ENCODE measurements around the gene SYNPR. TPM values are rescaled to one million over a fixed set of nuclear protein-coding genes. Genes with fewer than 3 reads are reported as not detected.

Gene SYNPR
- polyA plus RNA-seq, 1 donor from 2014 or later, result 2.0 TPM

DNA sequence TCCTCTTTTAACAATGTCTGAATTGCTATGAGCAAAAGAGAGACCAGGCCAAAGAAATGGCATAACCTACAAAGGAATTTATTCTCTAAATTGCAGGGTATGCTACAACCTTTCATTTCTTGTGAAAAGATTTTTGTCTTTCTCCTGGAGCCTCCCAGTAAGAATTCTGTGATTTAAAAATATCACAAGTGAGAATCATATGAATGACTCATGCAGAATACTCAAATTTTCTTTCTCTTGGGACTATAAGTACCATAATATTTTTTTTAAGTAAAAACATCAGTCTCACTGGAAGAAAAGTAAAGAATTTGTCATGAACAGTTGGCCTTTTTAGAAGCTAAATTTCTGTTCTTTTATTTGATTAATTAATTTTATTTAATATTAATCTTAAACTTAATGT is 26.3 kb downstream of the SYNPR start:
- Histone ChIP-seq H3F3A (ENCODE audit: insufficient read depth, low read length, poor library complexity, severe bottlenecking) (no peaks in the 10 kb centered on the region), H3K36me3 (ENCODE audit: insufficient read depth, low read length) (no peaks in the 10 kb centered on the region), H3K9ac (ENCODE audit: low read length) (no peak overlapping the region), H3K9me2 (ENCODE audit: insufficient read depth, low read length) (no peaks in the 10 kb centered on the region), H3K27me3 (ENCODE audit: insufficient read depth, low read depth, low read length) (no peaks in the 10 kb centered on the region), H3K9me3 (ENCODE audit: low read length) (no peaks in the 10 kb centered on the region), H3K79me2 (replicated peaks; ENCODE audit: insufficient read depth, low read length) (no peaks in the 10 kb centered on the region), H3K4me3 (ENCODE audit: low read length) (no peak overlapping the region), H3K4me2 (ENCODE audit: low read length) (no peak overlapping the region), H3K27ac (ENCODE audit: low read length) (no peak overlapping the region), H2AFZ (ENCODE audit: low read depth, low read length) (no peak overlapping the region), H4K20me1 (ENCODE audit: insufficient read depth) (no peaks in the 10 kb centered on the region)
- TF ChIP-seq EZH2 (IDR thresholded peaks at IDR 0.05; ENCODE audit: borderline replicate concordance, insufficient read depth, low read length, poor library complexity, severe bottlenecking) (no peak), POLR2AphosphoS5 (IDR thresholded peaks at IDR 0.05) (no peak), SMC3 (conservative IDR thresholded peaks at IDR 0.05; ENCODE audit: poor library complexity) (no peak), EP300 (conservative IDR thresholded peaks at IDR 0.05; ENCODE audit: poor library complexity, severe bottlenecking) (no peak), RAD21 (conservative IDR thresholded peaks at IDR 0.05) (no peak), MXI1 (conservative IDR thresholded peaks at IDR 0.05; ENCODE audit: poor library complexity, severe bottlenecking) (no peak), TAF1 (IDR thresholded peaks at IDR 0.05; ENCODE audit: low read depth) (no peak)
- TF ChIP-seq, protein P1, sequence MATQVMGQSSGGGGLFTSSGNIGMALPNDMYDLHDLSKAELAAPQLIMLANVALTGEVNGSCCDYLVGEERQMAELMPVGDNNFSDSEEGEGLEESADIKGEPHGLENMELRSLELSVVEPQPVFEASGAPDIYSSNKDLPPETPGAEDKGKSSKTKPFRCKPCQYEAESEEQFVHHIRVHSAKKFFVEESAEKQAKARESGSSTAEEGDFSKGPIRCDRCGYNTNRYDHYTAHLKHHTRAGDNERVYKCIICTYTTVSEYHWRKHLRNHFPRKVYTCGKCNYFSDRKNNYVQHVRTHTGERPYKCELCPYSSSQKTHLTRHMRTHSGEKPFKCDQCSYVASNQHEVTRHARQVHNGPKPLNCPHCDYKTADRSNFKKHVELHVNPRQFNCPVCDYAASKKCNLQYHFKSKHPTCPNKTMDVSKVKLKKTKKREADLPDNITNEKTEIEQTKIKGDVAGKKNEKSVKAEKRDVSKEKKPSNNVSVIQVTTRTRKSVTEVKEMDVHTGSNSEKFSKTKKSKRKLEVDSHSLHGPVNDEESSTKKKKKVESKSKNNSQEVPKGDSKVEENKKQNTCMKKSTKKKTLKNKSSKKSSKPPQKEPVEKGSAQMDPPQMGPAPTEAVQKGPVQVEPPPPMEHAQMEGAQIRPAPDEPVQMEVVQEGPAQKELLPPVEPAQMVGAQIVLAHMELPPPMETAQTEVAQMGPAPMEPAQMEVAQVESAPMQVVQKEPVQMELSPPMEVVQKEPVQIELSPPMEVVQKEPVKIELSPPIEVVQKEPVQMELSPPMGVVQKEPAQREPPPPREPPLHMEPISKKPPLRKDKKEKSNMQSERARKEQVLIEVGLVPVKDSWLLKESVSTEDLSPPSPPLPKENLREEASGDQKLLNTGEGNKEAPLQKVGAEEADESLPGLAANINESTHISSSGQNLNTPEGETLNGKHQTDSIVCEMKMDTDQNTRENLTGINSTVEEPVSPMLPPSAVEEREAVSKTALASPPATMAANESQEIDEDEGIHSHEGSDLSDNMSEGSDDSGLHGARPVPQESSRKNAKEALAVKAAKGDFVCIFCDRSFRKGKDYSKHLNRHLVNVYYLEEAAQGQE (IDR thresholded peaks at IDR 0.05; ENCODE audit: borderline replicate concordance), result no peak
- TF ChIP-seq, protein P2, sequence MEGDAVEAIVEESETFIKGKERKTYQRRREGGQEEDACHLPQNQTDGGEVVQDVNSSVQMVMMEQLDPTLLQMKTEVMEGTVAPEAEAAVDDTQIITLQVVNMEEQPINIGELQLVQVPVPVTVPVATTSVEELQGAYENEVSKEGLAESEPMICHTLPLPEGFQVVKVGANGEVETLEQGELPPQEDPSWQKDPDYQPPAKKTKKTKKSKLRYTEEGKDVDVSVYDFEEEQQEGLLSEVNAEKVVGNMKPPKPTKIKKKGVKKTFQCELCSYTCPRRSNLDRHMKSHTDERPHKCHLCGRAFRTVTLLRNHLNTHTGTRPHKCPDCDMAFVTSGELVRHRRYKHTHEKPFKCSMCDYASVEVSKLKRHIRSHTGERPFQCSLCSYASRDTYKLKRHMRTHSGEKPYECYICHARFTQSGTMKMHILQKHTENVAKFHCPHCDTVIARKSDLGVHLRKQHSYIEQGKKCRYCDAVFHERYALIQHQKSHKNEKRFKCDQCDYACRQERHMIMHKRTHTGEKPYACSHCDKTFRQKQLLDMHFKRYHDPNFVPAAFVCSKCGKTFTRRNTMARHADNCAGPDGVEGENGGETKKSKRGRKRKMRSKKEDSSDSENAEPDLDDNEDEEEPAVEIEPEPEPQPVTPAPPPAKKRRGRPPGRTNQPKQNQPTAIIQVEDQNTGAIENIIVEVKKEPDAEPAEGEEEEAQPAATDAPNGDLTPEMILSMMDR (IDR thresholded peaks at IDR 0.05; ENCODE audit: poor library complexity, severe bottlenecking), result no peak

DNA sequence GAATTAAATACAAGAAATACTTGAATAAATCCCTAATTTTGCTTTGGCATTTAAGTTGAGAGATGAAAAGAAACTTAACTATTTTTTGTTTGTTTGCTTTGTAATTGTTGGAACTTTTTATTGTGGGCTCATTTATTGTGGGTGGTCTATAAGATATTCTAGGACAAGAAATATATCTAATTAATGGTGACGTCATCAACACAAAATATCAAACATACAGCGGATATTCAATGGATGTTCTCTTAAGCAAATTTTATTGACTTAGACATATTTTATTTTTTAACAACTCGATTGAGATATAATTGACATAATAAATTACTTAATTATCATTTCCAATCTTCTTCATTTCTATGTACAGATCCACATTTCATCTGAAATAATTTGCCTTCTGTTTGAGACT is 30.0 kb downstream of the SYNPR start:
- H2AFZ ChIP-seq (ENCODE audit: low read depth, low read length), result no peak overlapping the region
- H3K9me2 ChIP-seq (ENCODE audit: insufficient read depth, low read length), result no peaks in the 10 kb centered on the region
- H3K9ac ChIP-seq (ENCODE audit: low read length), result no peak overlapping the region
- no peak overlapping the region for H3K4me3 ChIP-seq (ENCODE audit: low read length)
- H3K4me2 ChIP-seq (ENCODE audit: low read length), result no peak overlapping the region
- no peaks in the 10 kb centered on the region for H3F3A ChIP-seq (ENCODE audit: insufficient read depth, low read length, poor library complexity, severe bottlenecking)
- H3K9me3 ChIP-seq (ENCODE audit: low read length), result no peaks in the 10 kb centered on the region
- no peaks in the 10 kb centered on the region for H3K36me3 ChIP-seq (ENCODE audit: insufficient read depth, low read length)
- no peak for TF ChIP-seq EZH2 (IDR thresholded peaks at IDR 0.05; ENCODE audit: borderline replicate concordance, insufficient read depth, low read length, poor library complexity, severe bottlenecking)
- no peak for TF ChIP-seq POLR2AphosphoS5 (IDR thresholded peaks at IDR 0.05)
- TF ChIP-seq, protein P1 (IDR thresholded peaks at IDR 0.05; ENCODE audit: borderline replicate concordance), result no peak
- H3K79me2 ChIP-seq (replicated peaks; ENCODE audit: insufficient read depth, low read length), result no peaks in the 10 kb centered on the region
- H3K27ac ChIP-seq (ENCODE audit: low read length), result no peak overlapping the region
- H3K27me3 ChIP-seq (ENCODE audit: insufficient read depth, low read depth, low read length), result no peaks in the 10 kb centered on the region
- no peaks in the 10 kb centered on the region for H4K20me1 ChIP-seq (ENCODE audit: insufficient read depth)
